Mucosa of rectum (tissue), 2 donors: ENCODE measurements around the gene KCNJ11.

ENCODE experiments used
- H3K27ac ChIP-seq, 2 donors: one replicate each; pipeline ENCODE4 v1.7.0; 2013; ENCODE audit warnings: inconsistent platforms in 2 of 2, low read depth in 2 of 2, low read length in 2 of 2
- H3K27me3 ChIP-seq, 2 donors: one replicate each; pipeline ENCODE4 v1.7.0; 2013; ENCODE audit warnings: low read length in 2 of 2; ENCODE audit not compliant: control insufficient read depth in 2 of 2, insufficient read depth in 2 of 2
- H3K36me3 ChIP-seq, 2 donors: one replicate each; pipeline ENCODE4 v1.7.0; 2013; ENCODE audit warnings: low read length in 2 of 2; ENCODE audit not compliant: control insufficient read depth in 2 of 2, insufficient read depth in 2 of 2
- H3K4me1 ChIP-seq, 2 donors: one replicate each; pipeline ENCODE4 v1.7.0; 2013; ENCODE audit warnings: low read length in 2 of 2, mild to moderate bottlenecking in 1 of 2; ENCODE audit not compliant: control insufficient read depth in 2 of 2, insufficient read depth in 2 of 2
- H3K4me3 ChIP-seq, 2 donors: one replicate each; pipeline ENCODE4 v1.7.0; 2013; ENCODE audit warnings: low read length in 2 of 2
- H3K9ac ChIP-seq, 2 donors: one replicate each; pipeline ENCODE4 v1.7.0; 2013; ENCODE audit warnings: low read length in 2 of 2, low read depth in 1 of 2, mild to moderate bottlenecking in 1 of 2
- H3K9me3 ChIP-seq, 2 donors: one replicate each; pipeline ENCODE4 v1.7.0; 2013; ENCODE audit warnings: low read length in 2 of 2; ENCODE audit not compliant: control insufficient read depth in 2 of 2
- donor health status: healthy.
- donor health status: Normal muscosa, but diverticular disease.

Gene KCNJ11

DNA sequence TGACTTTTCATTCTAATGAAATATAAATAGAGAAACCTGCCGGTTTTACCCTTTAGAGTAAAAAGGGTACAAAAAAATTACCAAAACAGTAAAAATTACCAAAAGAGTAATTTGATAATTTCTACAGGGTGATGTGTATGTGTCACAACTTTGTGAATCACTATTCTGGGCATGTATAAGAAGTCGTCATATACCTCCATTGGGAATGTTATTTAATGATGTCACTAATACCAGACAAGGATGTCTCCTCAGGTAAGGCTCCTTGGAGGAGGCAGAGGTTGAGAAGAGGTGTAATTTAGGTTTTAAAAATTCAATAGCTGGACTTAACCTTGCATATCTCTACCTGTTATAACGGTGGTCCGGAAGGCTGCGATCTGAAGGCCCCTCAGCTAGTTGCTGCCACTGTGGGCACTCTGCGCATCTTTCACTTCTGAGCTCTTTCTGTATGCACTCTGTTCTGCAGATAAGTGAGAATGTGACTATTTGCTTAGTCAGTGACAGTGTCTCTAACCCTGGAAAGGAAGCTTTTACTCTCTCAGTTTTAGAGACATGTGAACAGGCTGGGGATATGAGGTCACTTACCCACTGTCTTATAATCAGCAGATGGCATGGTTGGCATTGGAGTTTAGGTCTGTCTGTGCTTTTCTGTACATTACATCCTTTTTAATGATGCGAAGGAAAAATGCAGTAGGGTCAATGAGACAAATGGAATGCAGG, 37.8 kb downstream of the KCNJ11 start:
- Histone ChIP-seq H3K36me3 (no peaks in the 10 kb centered on the region), H3K9ac (no peak overlapping the region), H3K9me3 (no peaks in the 10 kb centered on the region), H3K27me3 (no peaks in the 10 kb centered on the region), H3K27ac (no peak overlapping the region), H3K4me3 (no peak overlapping the region), H3K4me1 (peaks cover 16 to 17% of the 10 kb centered on the region in 2 donors)

DNA sequence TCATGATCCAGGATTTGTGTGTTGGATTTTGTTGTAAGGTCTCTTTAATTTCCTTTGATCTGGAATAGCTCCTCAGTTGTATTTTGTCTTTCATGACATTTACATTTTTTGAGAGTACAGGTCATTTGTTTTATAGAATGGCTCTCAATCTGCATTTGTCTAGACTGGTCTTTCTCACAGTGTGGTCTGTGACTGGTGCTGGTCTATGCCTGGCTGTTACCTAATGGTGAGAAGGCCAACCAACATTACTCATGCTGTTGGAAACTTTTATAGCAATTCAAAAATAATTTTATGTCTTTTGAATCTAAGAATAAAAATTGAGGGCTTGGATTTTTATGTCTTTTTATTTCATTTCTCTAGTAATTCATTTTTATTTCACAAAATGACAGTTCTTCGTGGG, 40.8 kb downstream of the KCNJ11 start:
- Histone ChIP-seq H3K4me3 (no peak overlapping the region), H3K4me1 (peaks cover 5 to 6% of the 10 kb centered on the region in 2 donors), H3K27ac (no peak overlapping the region), H3K36me3 (no peaks in the 10 kb centered on the region), H3K9ac (no peak overlapping the region), H3K27me3 (no peaks in the 10 kb centered on the region), H3K9me3 (no peaks in the 10 kb centered on the region)

DNA sequence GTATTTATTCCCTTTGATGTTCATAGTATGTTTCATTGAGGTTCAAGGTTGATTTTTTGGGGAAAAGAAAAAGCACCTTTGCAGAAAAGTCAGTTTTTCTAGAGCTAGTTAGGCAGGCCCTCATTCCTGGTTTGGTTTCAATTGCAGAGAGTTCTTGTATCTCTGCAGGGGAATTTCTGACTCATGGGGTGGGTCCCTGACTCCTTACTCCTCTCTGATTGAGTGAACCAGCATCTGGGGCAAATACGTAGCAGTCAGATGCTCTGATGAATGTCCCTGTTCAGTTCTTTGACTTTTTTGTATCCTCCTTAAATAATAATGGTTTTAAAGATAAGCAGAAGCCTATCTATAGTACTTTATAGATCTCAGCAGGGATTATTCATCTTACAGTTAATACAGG, 44.6 kb downstream of the KCNJ11 start:
- Histone ChIP-seq H3K9ac (no peak overlapping the region), H3K27ac (no peak overlapping the region), H3K4me3 (no peak overlapping the region), H3K4me1 (no peaks in the 10 kb centered on the region), H3K27me3 (no peaks in the 10 kb centered on the region), H3K36me3 (no peaks in the 10 kb centered on the region), H3K9me3 (no peaks in the 10 kb centered on the region)

DNA sequence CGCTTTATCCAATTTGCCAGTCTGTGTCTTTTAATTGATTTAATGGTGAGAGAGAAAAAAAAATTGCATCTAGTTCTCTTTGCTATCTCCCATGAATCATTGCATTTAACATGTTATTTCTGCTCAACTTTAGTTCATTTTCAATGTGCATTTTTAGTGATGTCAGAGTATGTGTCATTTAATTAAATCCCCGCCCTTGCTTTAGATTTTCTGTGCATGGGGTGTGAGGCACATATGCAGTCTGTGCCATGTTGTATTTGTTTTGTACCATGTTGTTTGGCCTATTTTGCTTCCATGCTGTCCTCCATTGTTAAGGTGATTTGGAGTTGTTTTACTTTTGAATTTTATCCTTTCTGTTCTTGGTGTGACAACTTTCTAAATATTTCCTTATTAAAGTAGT, 45.2 kb downstream of the KCNJ11 start:
- H3K27me3 ChIP-seq: no peaks in the 10 kb centered on the region
- H3K9me3 ChIP-seq: no peaks in the 10 kb centered on the region
- H3K27ac ChIP-seq: no peak overlapping the region
- no peak overlapping the region for H3K4me3 ChIP-seq
- H3K9ac ChIP-seq: no peak overlapping the region
- H3K4me1 ChIP-seq: no peaks in the 10 kb centered on the region
- H3K36me3 ChIP-seq: no peaks in the 10 kb centered on the region
